Measurements from ENCODE around the gene OPN4. TPM values are rescaled to one million over a fixed set of nuclear protein-coding genes. Genes with fewer than 3 reads are reported as not detected.

The OPN4 gene
- total and polyA plus RNA-seq, 2 experiments from 2014 or later = not detected

DNA sequence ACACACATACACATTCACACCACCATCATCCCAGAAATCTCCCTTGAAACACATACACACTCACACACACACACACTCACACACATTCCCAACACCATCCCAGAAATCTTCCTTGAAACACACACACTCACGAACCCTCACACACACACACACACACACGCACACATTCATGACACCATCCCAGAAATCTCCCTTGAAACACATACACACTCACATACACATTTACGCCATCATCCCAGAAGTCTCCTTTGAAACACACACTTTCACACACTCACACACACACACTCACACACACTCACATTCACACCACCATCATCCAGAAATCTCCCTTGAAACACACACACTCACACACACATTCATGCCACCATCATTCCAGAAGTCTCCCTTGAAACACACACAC lies 360 bp upstream of the OPN4 start:
- Histone ChIP-seq H3K27me3 (no peaks in the 10 kb centered on the region), H3K9me2 (replicated peaks; ENCODE audit: insufficient read depth) (no peaks in the 10 kb centered on the region), H3K9me3 (ENCODE audit: low read depth) (no peaks in the 10 kb centered on the region), H3K36me3 (replicated peaks; ENCODE audit: insufficient read depth, low read depth) (no peaks in the 10 kb centered on the region), H3K4me3 (no peak overlapping the region), H3K27ac (no peak overlapping the region), H2AFZ (no peak overlapping the region), H4K20me1 (ENCODE audit: insufficient read depth, poor library complexity, severe bottlenecking) (no peaks in the 10 kb centered on the region), H3K4me2 (no peak overlapping the region), H3K4me1 (ENCODE audit: insufficient read depth) (peaks cover 6% of the 10 kb centered on the region), H3K79me2 (no peaks in the 10 kb centered on the region)
- no peak for TF ChIP-seq EZH2phosphoT487 (IDR thresholded peaks at IDR 0.05; ENCODE audit: low read depth, severe bottlenecking, unreplicated experiment)
- TF ChIP-seq, protein P1, sequence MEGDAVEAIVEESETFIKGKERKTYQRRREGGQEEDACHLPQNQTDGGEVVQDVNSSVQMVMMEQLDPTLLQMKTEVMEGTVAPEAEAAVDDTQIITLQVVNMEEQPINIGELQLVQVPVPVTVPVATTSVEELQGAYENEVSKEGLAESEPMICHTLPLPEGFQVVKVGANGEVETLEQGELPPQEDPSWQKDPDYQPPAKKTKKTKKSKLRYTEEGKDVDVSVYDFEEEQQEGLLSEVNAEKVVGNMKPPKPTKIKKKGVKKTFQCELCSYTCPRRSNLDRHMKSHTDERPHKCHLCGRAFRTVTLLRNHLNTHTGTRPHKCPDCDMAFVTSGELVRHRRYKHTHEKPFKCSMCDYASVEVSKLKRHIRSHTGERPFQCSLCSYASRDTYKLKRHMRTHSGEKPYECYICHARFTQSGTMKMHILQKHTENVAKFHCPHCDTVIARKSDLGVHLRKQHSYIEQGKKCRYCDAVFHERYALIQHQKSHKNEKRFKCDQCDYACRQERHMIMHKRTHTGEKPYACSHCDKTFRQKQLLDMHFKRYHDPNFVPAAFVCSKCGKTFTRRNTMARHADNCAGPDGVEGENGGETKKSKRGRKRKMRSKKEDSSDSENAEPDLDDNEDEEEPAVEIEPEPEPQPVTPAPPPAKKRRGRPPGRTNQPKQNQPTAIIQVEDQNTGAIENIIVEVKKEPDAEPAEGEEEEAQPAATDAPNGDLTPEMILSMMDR (IDR thresholded peaks at IDR 0.05; ENCODE audit: poor library complexity) = no peak
- TF ChIP-seq EZH2 (IDR thresholded peaks at IDR 0.05; ENCODE audit: borderline replicate concordance) = no peak
- 100% methylated on average over 3 of the region's 3 CpGs for WGBS (ENCODE audit: low lambda C conversion rate, missing lambda C conversion rate)
- DNase-seq (ENCODE audit: low spot score) = no peak

DNA sequence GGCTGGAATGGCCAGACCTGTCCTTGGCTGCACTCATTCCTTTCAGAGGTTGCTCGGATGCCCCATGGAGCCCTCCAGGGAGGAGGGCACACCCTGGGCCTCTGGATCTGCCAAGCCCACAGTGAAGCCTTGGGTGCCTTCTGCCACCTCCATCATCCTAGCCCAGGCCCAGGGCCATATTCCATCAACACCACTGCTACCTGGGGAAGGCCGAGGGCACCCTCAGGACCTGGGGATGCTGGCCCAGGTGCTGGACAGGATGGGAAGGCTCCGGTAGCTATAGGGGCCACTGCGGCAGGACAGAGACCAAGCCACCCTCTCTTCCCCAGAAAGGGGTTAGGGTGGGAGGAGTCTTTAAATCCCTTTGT lies 810 bp downstream of the OPN4 start:
- H3K27me3 ChIP-seq = no peaks in the 10 kb centered on the region
- DNase-seq (ENCODE audit: low spot score) = no peak
- 89% methylated on average over 4 of the region's 4 CpGs for WGBS (ENCODE audit: low lambda C conversion rate, missing lambda C conversion rate)

DNA sequence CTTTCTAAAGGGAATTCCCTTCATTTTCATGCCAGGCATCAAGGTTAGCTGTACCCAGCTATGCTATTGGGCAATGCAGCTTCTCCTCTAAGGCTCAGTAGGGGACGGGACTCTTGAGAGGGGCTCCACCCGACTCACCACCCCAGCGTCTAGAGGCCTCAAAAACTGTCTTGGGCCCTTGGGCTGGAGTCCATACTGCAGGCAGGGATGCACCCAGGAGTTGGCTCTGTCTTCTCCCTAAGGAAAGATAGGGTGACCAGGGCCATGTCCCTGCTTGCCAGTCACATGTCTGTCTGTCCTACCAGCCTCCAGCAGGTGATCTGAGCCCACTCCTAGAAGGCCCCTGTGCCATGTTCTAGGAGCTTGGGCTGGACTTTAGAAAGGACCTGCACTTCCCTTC lies 1.2 kb downstream of the OPN4 start:
- Histone ChIP-seq H3K27ac (no peak overlapping the region), H2AFZ (no peak overlapping the region), H3K36me3 (replicated peaks; ENCODE audit: insufficient read depth, low read depth) (no peaks in the 10 kb centered on the region), H3K27me3 (no peaks in the 10 kb centered on the region), H4K20me1 (ENCODE audit: insufficient read depth, poor library complexity, severe bottlenecking) (no peaks in the 10 kb centered on the region), H3K4me2 (no peak overlapping the region), H3K4me3 (no peak overlapping the region), H3K79me2 (no peaks in the 10 kb centered on the region), H3K4me1 (ENCODE audit: insufficient read depth) (no peaks in the 10 kb centered on the region), H3K9me2 (replicated peaks; ENCODE audit: insufficient read depth) (no peaks in the 10 kb centered on the region), H3K9me3 (ENCODE audit: low read depth) (no peaks in the 10 kb centered on the region)
- no peak for DNase-seq (ENCODE audit: low spot score)
- 86% methylated on average over 3 of the region's 3 CpGs for WGBS (ENCODE audit: low lambda C conversion rate, missing lambda C conversion rate)
- TF ChIP-seq, protein P1 (IDR thresholded peaks at IDR 0.05; ENCODE audit: poor library complexity) = no peak
- TF ChIP-seq EZH2phosphoT487 (IDR thresholded peaks at IDR 0.05; ENCODE audit: low read depth, severe bottlenecking, unreplicated experiment) (no peak), EZH2 (IDR thresholded peaks at IDR 0.05; ENCODE audit: borderline replicate concordance) (no peak)

More for the DNA sequence above, 810 bp downstream of the OPN4 start:
- Histone ChIP-seq H3K9me2 (replicated peaks; ENCODE audit: insufficient read depth) (no peaks in the 10 kb centered on the region), H3K9me3 (ENCODE audit: low read depth) (no peaks in the 10 kb centered on the region), H3K36me3 (replicated peaks; ENCODE audit: insufficient read depth, low read depth) (no peaks in the 10 kb centered on the region), H3K4me1 (ENCODE audit: insufficient read depth) (no peaks in the 10 kb centered on the region), H4K20me1 (ENCODE audit: insufficient read depth, poor library complexity, severe bottlenecking) (no peaks in the 10 kb centered on the region), H3K79me2 (no peaks in the 10 kb centered on the region), H3K4me3 (no peak overlapping the region), H3K4me2 (no peak overlapping the region), H3K27ac (no peak overlapping the region), H2AFZ (no peak overlapping the region)
- no peak for TF ChIP-seq EZH2 (IDR thresholded peaks at IDR 0.05; ENCODE audit: borderline replicate concordance)
- TF ChIP-seq, protein P1 (IDR thresholded peaks at IDR 0.05; ENCODE audit: poor library complexity) = no peak
- no peak for TF ChIP-seq EZH2phosphoT487 (IDR thresholded peaks at IDR 0.05; ENCODE audit: low read depth, severe bottlenecking, unreplicated experiment)

DNA sequence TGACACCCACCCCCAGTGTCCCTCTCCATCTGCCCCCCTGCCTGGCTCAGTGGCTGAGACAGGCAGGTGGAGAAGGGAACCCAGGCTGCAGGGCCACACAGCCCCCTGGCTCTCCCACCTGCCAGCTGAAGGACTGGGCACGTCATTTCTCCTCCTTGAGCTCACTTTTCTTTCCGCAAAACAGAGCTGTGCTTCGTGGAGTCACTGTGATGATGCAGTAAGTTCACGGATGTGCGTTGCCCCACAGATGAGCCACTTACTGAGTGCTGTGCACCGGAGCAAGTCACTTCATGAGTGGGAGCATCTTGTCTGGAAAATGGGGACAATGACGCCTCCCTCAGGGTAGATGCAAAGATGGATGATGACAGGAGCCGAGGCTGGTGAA lies 2.7 kb downstream of the OPN4 start:
- Histone ChIP-seq H3K4me1 (ENCODE audit: insufficient read depth) (no peaks in the 10 kb centered on the region), H3K9me3 (ENCODE audit: low read depth) (no peaks in the 10 kb centered on the region), H2AFZ (no peak overlapping the region), H3K4me2 (no peak overlapping the region), H3K4me3 (no peak overlapping the region), H3K79me2 (no peaks in the 10 kb centered on the region), H3K36me3 (replicated peaks; ENCODE audit: insufficient read depth, low read depth) (no peaks in the 10 kb centered on the region), H4K20me1 (ENCODE audit: insufficient read depth, poor library complexity, severe bottlenecking) (no peaks in the 10 kb centered on the region), H3K27me3 (no peaks in the 10 kb centered on the region), H3K27ac (no peak overlapping the region), H3K9me2 (replicated peaks; ENCODE audit: insufficient read depth) (no peaks in the 10 kb centered on the region)
- DNase-seq (ENCODE audit: low spot score) = no peak
- 94% methylated on average over 8 of the region's 8 CpGs for WGBS (ENCODE audit: low lambda C conversion rate, missing lambda C conversion rate)
- TF ChIP-seq EZH2phosphoT487 (IDR thresholded peaks at IDR 0.05; ENCODE audit: low read depth, severe bottlenecking, unreplicated experiment) (no peak), EZH2 (IDR thresholded peaks at IDR 0.05; ENCODE audit: borderline replicate concordance) (no peak)
- TF ChIP-seq, protein P1 (IDR thresholded peaks at IDR 0.05; ENCODE audit: poor library complexity) = no peak
